ENCODE data around the gene PTPRN2. TPM values are rescaled to one million over a fixed set of nuclear protein-coding genes. Genes with fewer than 3 reads are reported as not detected.

The PTPRN2 gene
- total and polyA plus RNA-seq, 2 of the 13 experiments (the other 11 are each of a cell fraction or from before 2014, with no cell fraction given), result 2.5 to 24.2 TPM

DNA sequence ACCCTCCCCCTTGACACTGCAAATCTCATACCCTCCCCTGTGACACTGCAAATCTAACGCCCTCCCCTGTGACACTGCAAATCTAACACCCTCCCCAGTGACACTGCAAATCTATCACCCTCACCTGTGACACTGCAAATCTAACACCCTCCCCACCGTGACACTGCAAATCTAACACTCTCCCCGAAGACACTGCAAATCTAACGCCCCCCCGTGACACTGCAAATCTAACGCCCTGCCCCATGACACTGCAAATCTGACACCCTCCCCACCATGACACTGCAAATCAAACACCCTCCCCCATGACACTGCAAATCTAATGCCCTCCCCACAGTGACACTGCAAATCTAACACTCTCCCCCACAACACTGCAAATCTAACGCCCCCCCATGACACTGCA lies 647.1 kb downstream of the PTPRN2 start:
- DNase-seq (ENCODE audit: low spot score), result no peak
- H3K36me3 ChIP-seq (replicated peaks in 1 of 2; ENCODE audit: control insufficient read depth in 1 of 2, insufficient read depth in 2 of 2, low read length in 2 of 2), result no peaks in the 10 kb centered on the region
- peaks cover 0 to 1% of the 10 kb centered on the region in 2 experiments; a peak in 2 of 5 replicates for H3K27me3 ChIP-seq (ENCODE audit: control insufficient read depth in 1 of 2, insufficient read depth in 2 of 2, low read length in 2 of 2)
- no peak overlapping the region for H3K27ac ChIP-seq (ENCODE audit: extremely low read length, insufficient read depth, low read length)
- H3K4me1 ChIP-seq (ENCODE audit: insufficient read depth, low read length), result peaks cover 19% of the 10 kb centered on the region
- CTCF ChIA-PET (ENCODE audit: low intra/inter-chr PET ratio, low total read pairs), result no interaction called here
- 88% methylated on average over 7 of the region's 7 CpGs for WGBS (ENCODE audit: low lambda C conversion rate)
- H3K79me2 ChIP-seq (ENCODE audit: insufficient read depth, low read length), result no peaks in the 10 kb centered on the region
- no peaks in the 10 kb centered on the region for H3K9me3 ChIP-seq (ENCODE audit: low read length)
- in situ Hi-C loops (cut with HindIII; ENCODE audit: extremely low pct_ligation_motif_present, low pct_unique_long_range_greater_than_20kb) (no loop called here), intact Hi-C loops (cut with micrococcal nuclease; ENCODE audit: unreplicated experiment) (no loop called here)
- H4K20me1 ChIP-seq (ENCODE audit: insufficient read depth, low read length), result peaks cover 19% of the 10 kb centered on the region; the same call in 1 of the 2 replicates
- no peak overlapping the region for H3K4me3 ChIP-seq (replicated peaks in 1 of 3; ENCODE audit: insufficient read depth in 1 of 3, low read depth in 2 of 3, low read length in 3 of 3)
- ATAC-seq, result no peak
- POLR2A ChIA-PET, result no interaction called here
- TF ChIP-seq NFRKB (IDR thresholded peaks at IDR 0.05), result no peak
- TF ChIP-seq MAFG (CRISPR knock-in tag; IDR thresholded peaks at IDR 0.05), result peak; percentile 59; the same call in 1 of the 2 replicates
- H3K9ac ChIP-seq (ENCODE audit: insufficient read depth, low read depth, low read length), result no peak overlapping the region
- H3K4me2 ChIP-seq (ENCODE audit: low read depth, low read length), result no peak overlapping the region
- no TSS peak for BruUV-seq (replicated peaks)
- H2AFZ ChIP-seq (ENCODE audit: low read length), result no peak overlapping the region
- no peak for FAIRE-seq

DNA sequence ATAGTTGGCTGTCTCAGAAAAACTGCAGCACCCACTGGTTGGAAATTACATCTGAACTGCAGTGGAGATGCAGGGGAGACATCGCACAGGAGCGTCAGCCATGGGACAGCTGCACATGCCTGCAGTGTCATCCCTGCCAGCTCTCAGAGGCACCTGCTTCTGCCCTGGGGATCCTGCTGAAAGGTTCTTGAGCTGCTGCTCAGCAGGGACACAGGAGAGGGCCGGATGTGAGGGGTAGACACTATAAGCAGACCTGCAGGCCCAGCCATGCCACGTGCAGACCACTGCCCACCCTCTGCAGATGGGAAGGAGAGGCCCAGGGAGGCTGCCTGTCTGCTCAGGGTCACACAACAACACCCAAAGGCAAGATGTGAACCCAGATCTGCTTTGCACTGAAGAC lies 649.4 kb downstream of the PTPRN2 start:
- WGBS (ENCODE audit: low lambda C conversion rate), result 89% methylated on average over 3 of the region's 4 CpGs
- Histone ChIP-seq H4K20me1 (ENCODE audit: insufficient read depth, low read length) (peaks cover 19% of the 10 kb centered on the region; the same call in 1 of the 2 replicates), H3K4me1 (ENCODE audit: insufficient read depth, low read length) (no peaks in the 10 kb centered on the region), H3K27me3 (ENCODE audit: control insufficient read depth in 1 of 2, insufficient read depth in 2 of 2, low read length in 2 of 2) (no peaks in the 10 kb centered on the region; a peak in 2 of 5 replicates), H3K4me3 (replicated peaks in 1 of 3; ENCODE audit: insufficient read depth in 1 of 3, low read depth in 2 of 3, low read length in 3 of 3) (no peak overlapping the region), H3K9ac (ENCODE audit: insufficient read depth, low read depth, low read length) (no peak overlapping the region), H3K4me2 (ENCODE audit: low read depth, low read length) (no peak overlapping the region), H3K79me2 (ENCODE audit: insufficient read depth, low read length) (no peaks in the 10 kb centered on the region), H2AFZ (ENCODE audit: low read length) (no peak overlapping the region), H3K9me3 (ENCODE audit: low read length) (peaks cover 14% of the 10 kb centered on the region; the same call in 1 of the 2 replicates), H3K27ac (ENCODE audit: extremely low read length, insufficient read depth, low read length) (no peak overlapping the region), H3K36me3 (replicated peaks in 1 of 2; ENCODE audit: control insufficient read depth in 1 of 2, insufficient read depth in 2 of 2, low read length in 2 of 2) (no peaks in the 10 kb centered on the region)
- BruUV-seq (replicated peaks), result no TSS peak
- ATAC-seq (no peak), FAIRE-seq (no peak), DNase-seq (ENCODE audit: low spot score) (no peak)
- ChIA-PET POLR2A (no interaction called here), CTCF (ENCODE audit: low intra/inter-chr PET ratio, low total read pairs) (no interaction called here)
- intact Hi-C loops (cut with micrococcal nuclease; ENCODE audit: unreplicated experiment) (no loop called here), in situ Hi-C loops (cut with HindIII; ENCODE audit: extremely low pct_ligation_motif_present, low pct_unique_long_range_greater_than_20kb) (no loop called here)
- no peak for TF ChIP-seq ARNT (IDR thresholded peaks at IDR 0.05)
- TF ChIP-seq ATRX (CRISPR knock-in tag; IDR thresholded peaks at IDR 0.05; ENCODE audit: borderline replicate concordance), result no peak
- no peak for TF ChIP-seq NFE2L2 (IDR thresholded peaks at IDR 0.05; ENCODE audit: low read length)
- TF ChIP-seq, protein P1, sequence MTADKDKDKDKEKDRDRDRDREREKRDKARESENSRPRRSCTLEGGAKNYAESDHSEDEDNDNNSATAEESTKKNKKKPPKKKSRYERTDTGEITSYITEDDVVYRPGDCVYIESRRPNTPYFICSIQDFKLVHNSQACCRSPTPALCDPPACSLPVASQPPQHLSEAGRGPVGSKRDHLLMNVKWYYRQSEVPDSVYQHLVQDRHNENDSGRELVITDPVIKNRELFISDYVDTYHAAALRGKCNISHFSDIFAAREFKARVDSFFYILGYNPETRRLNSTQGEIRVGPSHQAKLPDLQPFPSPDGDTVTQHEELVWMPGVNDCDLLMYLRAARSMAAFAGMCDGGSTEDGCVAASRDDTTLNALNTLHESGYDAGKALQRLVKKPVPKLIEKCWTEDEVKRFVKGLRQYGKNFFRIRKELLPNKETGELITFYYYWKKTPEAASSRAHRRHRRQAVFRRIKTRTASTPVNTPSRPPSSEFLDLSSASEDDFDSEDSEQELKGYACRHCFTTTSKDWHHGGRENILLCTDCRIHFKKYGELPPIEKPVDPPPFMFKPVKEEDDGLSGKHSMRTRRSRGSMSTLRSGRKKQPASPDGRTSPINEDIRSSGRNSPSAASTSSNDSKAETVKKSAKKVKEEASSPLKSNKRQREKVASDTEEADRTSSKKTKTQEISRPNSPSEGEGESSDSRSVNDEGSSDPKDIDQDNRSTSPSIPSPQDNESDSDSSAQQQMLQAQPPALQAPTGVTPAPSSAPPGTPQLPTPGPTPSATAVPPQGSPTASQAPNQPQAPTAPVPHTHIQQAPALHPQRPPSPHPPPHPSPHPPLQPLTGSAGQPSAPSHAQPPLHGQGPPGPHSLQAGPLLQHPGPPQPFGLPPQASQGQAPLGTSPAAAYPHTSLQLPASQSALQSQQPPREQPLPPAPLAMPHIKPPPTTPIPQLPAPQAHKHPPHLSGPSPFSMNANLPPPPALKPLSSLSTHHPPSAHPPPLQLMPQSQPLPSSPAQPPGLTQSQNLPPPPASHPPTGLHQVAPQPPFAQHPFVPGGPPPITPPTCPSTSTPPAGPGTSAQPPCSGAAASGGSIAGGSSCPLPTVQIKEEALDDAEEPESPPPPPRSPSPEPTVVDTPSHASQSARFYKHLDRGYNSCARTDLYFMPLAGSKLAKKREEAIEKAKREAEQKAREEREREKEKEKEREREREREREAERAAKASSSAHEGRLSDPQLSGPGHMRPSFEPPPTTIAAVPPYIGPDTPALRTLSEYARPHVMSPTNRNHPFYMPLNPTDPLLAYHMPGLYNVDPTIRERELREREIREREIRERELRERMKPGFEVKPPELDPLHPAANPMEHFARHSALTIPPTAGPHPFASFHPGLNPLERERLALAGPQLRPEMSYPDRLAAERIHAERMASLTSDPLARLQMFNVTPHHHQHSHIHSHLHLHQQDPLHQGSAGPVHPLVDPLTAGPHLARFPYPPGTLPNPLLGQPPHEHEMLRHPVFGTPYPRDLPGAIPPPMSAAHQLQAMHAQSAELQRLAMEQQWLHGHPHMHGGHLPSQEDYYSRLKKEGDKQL (CRISPR knock-in tag; IDR thresholded peaks at IDR 0.05; ENCODE audit: low read depth), result no peak
- TF ChIP-seq, protein P2, sequence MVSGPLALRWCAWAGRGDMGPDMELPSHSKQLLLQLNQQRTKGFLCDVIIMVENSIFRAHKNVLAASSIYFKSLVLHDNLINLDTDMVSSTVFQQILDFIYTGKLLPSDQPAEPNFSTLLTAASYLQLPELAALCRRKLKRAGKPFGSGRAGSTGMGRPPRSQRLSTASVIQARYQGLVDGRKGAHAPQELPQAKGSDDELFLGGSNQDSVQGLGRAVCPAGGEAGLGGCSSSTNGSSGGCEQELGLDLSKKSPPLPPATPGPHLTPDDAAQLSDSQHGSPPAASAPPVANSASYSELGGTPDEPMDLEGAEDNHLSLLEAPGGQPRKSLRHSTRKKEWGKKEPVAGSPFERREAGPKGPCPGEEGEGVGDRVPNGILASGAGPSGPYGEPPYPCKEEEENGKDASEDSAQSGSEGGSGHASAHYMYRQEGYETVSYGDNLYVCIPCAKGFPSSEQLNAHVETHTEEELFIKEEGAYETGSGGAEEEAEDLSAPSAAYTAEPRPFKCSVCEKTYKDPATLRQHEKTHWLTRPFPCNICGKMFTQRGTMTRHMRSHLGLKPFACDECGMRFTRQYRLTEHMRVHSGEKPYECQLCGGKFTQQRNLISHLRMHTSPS (CRISPR knock-in tag; IDR thresholded peaks at IDR 0.05; ENCODE audit: low read depth), result no peak
- no peak for TF ChIP-seq ZFP36 (IDR thresholded peaks at IDR 0.05; ENCODE audit: borderline replicate concordance, low read depth, low read length, partially characterized antibody)
- no peak for TF ChIP-seq ZNF33A (CRISPR knock-in tag; IDR thresholded peaks at IDR 0.05; ENCODE audit: borderline replicate concordance)
